GM12878 (cell line): Measurements from ENCODE around the gene SYMPK. TPM values are rescaled to one million over a fixed set of nuclear protein-coding genes. Genes with fewer than 3 reads are reported as not detected.

ENCODE experiments used
- ATAC-seq: fragments of 200-7000 bp; cut with Tn5 transposase; 3 replicates; pipeline ENCODE4 v1.9.1; 2020; ENCODE audit warnings: mild to moderate bottlenecking, moderate library complexity
- BruUV-seq: library from RNA; stranded (reverse); fragments of 400-500 nt; replicated peaks from 2 replicates; lab custom pipeline; 2021; lab: Mats Ljungman, UMichigan
- CTCF ChIA-PET: fragments of 300-600 bp; sonication (Branson Sonifier 250); formaldehyde crosslinking; extraction: SDS; loops from one replicate; lab custom pipeline; 2021; ENCODE audit warnings: inconsistent platforms; lab: Yijun Ruan, JAX
- POLR2A ChIA-PET: fragments of 350-600 bp; formaldehyde crosslinking; extraction: SDS; loops from one replicate; lab custom pipeline; 2021; ENCODE audit warnings: inconsistent platforms; lab: Charles Lee
- RAD21 ChIA-PET: fragments of 300-600 bp; sonication (Branson Sonifier 250); formaldehyde crosslinking; loops from one replicate; lab custom pipeline; 2023; ENCODE audit warnings: antibody characterized with exemption; ENCODE audit not compliant: unreplicated experiment; lab: Charles Lee
- SMC1A ChIA-PET: fragments of 300-600 bp; sonication (Branson Sonifier 250); formaldehyde crosslinking; loops from one replicate; lab custom pipeline; 2023; ENCODE audit not compliant: unreplicated experiment, uncharacterized antibody; lab: Charles Lee
- DNase-seq: peaks from one replicate; pipeline ENCODE4 v3.0.0-alpha.2; 2011; ENCODE audit warnings: low read depth, low spot score
- FAIRE-seq: peaks from 3 replicates; lab custom pipeline; 2011; peaks lifted over from hg19 to GRCh38; lab: Jason Lieb, UNC
- H2AFZ ChIP-seq: 2 replicates; pipeline ENCODE4 v1.6.0; 2011; ENCODE audit warnings: low read depth, low read length, control low read depth; ENCODE audit not compliant: control insufficient read depth
- H3K27ac ChIP-seq: 2 replicates; pipeline ENCODE4 v1.5.1; 2011; ENCODE audit warnings: control low read depth; ENCODE audit not compliant: control insufficient read depth, insufficient read depth
- H3K27me3 ChIP-seq, 2 experiments: replicated peaks in 1 of 2; 2 replicates each; pipeline versions ENCODE4 v1.6.0 to v1.6.1; 2011; ENCODE audit warnings: low read length in 1 of 2; ENCODE audit not compliant: control insufficient read depth in 2 of 2, insufficient read depth in 2 of 2
- H3K36me3 ChIP-seq, 2 experiments: 2 replicates each; pipeline ENCODE4 v1.5.1; 2011; ENCODE audit warnings: low read length in 1 of 2; ENCODE audit not compliant: control insufficient read depth in 2 of 2, insufficient read depth in 2 of 2
- H3K4me1 ChIP-seq: 2 replicates; pipeline ENCODE4 v1.6.1; 2011; ENCODE audit warnings: mild to moderate bottlenecking, low read length, moderate library complexity, mixed read lengths; ENCODE audit not compliant: control insufficient read depth, insufficient read depth
- H3K4me2 ChIP-seq: 2 replicates; pipeline ENCODE4 v1.6.0; 2011; ENCODE audit warnings: control low read depth; ENCODE audit not compliant: control insufficient read depth, insufficient read depth
- H3K4me3 ChIP-seq: fragments of 200-600 bp; sonication (generic); 2 replicates; pipeline ENCODE4 v1.5.1; 2016
- H3K79me2 ChIP-seq: 2 replicates; pipeline ENCODE4 v1.6.0; 2011; ENCODE audit warnings: low read length; ENCODE audit not compliant: control insufficient read depth, insufficient read depth
- H3K9ac ChIP-seq: 2 replicates; pipeline ENCODE4 v1.8.0; 2011; ENCODE audit warnings: low read length, control low read depth, mixed read lengths; ENCODE audit not compliant: control insufficient read depth, insufficient read depth
- H3K9me3 ChIP-seq: replicated peaks from 3 replicates; pipeline ENCODE4 v1.5.1; 2011; ENCODE audit warnings: mild to moderate bottlenecking, low read length; ENCODE audit not compliant: control insufficient read depth, insufficient read depth
- H4K20me1 ChIP-seq: 2 replicates; pipeline ENCODE4 v1.6.0; 2011; ENCODE audit not compliant: control insufficient read depth, insufficient read depth
- BCLAF1 ChIP-seq: fragments of 450-650 bp; IDR thresholded peaks from 2 replicates; pipeline ENCODE4 v1.6.1; 2017; ENCODE audit warnings: antibody characterized with exemption, mild to moderate bottlenecking, moderate library complexity
- PBX3 ChIP-seq: IDR thresholded peaks from 2 replicates; pipeline ENCODE4 v1.6.1; 2011; ENCODE audit warnings: mild to moderate bottlenecking, low read depth, low read length, moderate library complexity; ENCODE audit not compliant: insufficient replicate concordance
- SMC3 ChIP-seq: IDR thresholded peaks from 2 replicates; pipeline ENCODE4 v1.6.1; 2011; ENCODE audit warnings: low read length, improper control_type of control experiment, borderline replicate concordance
- ZBTB4 ChIP-seq: fragments of 450-650 bp; formaldehyde crosslinking; IDR thresholded peaks from 2 replicates; pipeline ENCODE4 v1.4.0; 2022; ENCODE audit warnings: mild to moderate bottlenecking, moderate library complexity
- WGBS: methylation state at CpG from one replicate; pipeline ENCODE4 v1.1.6; 2016; ENCODE audit warnings: low lambda C conversion rate; ENCODE audit not compliant: insufficient replicate concordance, insufficient coverage; ENCODE audit errors: missing lambda C conversion rate; 5-methylcytosine and 5-hydroxymethylcytosine counted together
- in situ Hi-C: fragments of 300-500 bp; cut with MboI; formaldehyde crosslinking; loops from 9 replicates; pipeline ENCODE4 v1.14.3; 2018; ENCODE audit warnings: mixed read lengths
- intact Hi-C: fragments of 100-400 bp; cut with micrococcal nuclease; formaldehyde crosslinking; loops from one replicate; pipeline ENCODE4 v1.14.2; 2022; ENCODE audit not compliant: unreplicated experiment
- polyA plus RNA-seq, 11 experiments: library from polyadenylated mRNA; depleted of rRNA in 4 of 11; unstranded in 6 of 11; stranded (reverse) in 5 of 11; fragments of >200 nt; fragmentation: Nextera tagmentation in 4 of 11; fragmentation: Illumina TruSeq in 1 of 11; extraction: Ambion mirVana in 4 of 11; extraction: Trizol in 1 of 11; gene quantifications; 1 replicate in 1 of 11; 2 replicates in 10 of 11; pipeline versions ENCODE4 v1.2.1 to v1.2.3, GENCODE V29; 2011 to 2016; ENCODE audit warnings: inconsistent platforms in 2 of 11, missing spikeins in 2 of 11, low read depth in 1 of 11
- total RNA-seq, 4 experiments: library from RNA; depleted of rRNA in 3 of 4; stranded (reverse); fragments of >200 nt in 3 of 4; fragmentation: Illumina TruSeq in 1 of 4; extraction: Trizol in 1 of 4; gene quantifications; 2 replicates each; pipeline versions ENCODE4 v1.2.1 to v1.2.3, GENCODE V29; 2013 to 2021
- TF ChIP-seq, protein P1 (sequence below): IDR thresholded peaks from 2 replicates; pipeline ENCODE4 v1.6.1; 2012; ENCODE audit warnings: low read depth, low read length, improper control_type of control experiment
- TF ChIP-seq, protein P2 (sequence below): fragments of 450-650 bp; IDR thresholded peaks from 2 replicates; pipeline ENCODE4 v1.6.1; 2014; ENCODE audit warnings: mild to moderate bottlenecking
- TF ChIP-seq, protein P3 (sequence below): fragments of 450-650 bp; IDR thresholded peaks from 2 replicates; pipeline ENCODE4 v1.6.1; 2017; ENCODE audit warnings: borderline replicate concordance

The SYMPK gene
- total and polyA plus RNA-seq, 10 of the 15 experiments (the other 5 are each of a cell fraction or from before 2014, with no cell fraction given) = 0.49 to 109 (median 42.5) TPM

GRCh38 chr19:45804959-45805230, 58.1 kb downstream of the SYMPK start:
- no peaks in the 10 kb centered on the region for H3K36me3 ChIP-seq
- ATAC-seq = no peak
- no peak overlapping the region for H3K27ac ChIP-seq
- ChIA-PET CTCF (interaction anchor here (1.2 kb wide), 1 partner anchor 34 kb away, joined by 5 read pairs; no protein-coding TSS in a partner anchor), SMC1A (no interaction called here), POLR2A (no interaction called here)
- no peaks in the 10 kb centered on the region for H3K27me3 ChIP-seq
- intact Hi-C loops (no loop called here), in situ Hi-C loops (no loop called here)
- BruUV-seq = no TSS peak
- no peaks in the 10 kb centered on the region for H3K9me3 ChIP-seq
- no peak for DNase-seq
- peaks cover 10% of the 10 kb centered on the region for H3K4me1 ChIP-seq
- 79% methylated on average over 8 of the region's 8 CpGs for WGBS
- no peak overlapping the region for H2AFZ ChIP-seq
- H3K79me2 ChIP-seq = no peaks in the 10 kb centered on the region
- TF ChIP-seq, protein P1, sequence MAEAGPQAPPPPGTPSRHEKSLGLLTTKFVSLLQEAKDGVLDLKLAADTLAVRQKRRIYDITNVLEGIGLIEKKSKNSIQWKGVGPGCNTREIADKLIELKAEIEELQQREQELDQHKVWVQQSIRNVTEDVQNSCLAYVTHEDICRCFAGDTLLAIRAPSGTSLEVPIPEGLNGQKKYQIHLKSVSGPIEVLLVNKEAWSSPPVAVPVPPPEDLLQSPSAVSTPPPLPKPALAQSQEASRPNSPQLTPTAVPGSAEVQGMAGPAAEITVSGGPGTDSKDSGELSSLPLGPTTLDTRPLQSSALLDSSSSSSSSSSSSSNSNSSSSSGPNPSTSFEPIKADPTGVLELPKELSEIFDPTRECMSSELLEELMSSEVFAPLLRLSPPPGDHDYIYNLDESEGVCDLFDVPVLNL = no peak
- TF ChIP-seq, protein P2, sequence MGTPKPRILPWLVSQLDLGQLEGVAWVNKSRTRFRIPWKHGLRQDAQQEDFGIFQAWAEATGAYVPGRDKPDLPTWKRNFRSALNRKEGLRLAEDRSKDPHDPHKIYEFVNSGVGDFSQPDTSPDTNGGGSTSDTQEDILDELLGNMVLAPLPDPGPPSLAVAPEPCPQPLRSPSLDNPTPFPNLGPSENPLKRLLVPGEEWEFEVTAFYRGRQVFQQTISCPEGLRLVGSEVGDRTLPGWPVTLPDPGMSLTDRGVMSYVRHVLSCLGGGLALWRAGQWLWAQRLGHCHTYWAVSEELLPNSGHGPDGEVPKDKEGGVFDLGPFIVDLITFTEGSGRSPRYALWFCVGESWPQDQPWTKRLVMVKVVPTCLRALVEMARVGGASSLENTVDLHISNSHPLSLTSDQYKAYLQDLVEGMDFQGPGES = no peak
- TF ChIP-seq SMC3 (no peak), PBX3 (no peak), BCLAF1 (no peak), ZBTB4 (no peak)
- TF ChIP-seq, protein P3, sequence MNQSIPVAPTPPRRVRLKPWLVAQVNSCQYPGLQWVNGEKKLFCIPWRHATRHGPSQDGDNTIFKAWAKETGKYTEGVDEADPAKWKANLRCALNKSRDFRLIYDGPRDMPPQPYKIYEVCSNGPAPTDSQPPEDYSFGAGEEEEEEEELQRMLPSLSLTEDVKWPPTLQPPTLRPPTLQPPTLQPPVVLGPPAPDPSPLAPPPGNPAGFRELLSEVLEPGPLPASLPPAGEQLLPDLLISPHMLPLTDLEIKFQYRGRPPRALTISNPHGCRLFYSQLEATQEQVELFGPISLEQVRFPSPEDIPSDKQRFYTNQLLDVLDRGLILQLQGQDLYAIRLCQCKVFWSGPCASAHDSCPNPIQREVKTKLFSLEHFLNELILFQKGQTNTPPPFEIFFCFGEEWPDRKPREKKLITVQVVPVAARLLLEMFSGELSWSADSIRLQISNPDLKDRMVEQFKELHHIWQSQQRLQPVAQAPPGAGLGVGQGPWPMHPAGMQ = no peak
- TF ChIP-seq, all 136 proteins: peak for 0
- H3K4me3 ChIP-seq = no peak overlapping the region
- no peak overlapping the region for H3K4me2 ChIP-seq
- RAD21 ChIA-PET = no interaction called here
- H3K9ac ChIP-seq = no peak overlapping the region
- FAIRE-seq = no peak
- H4K20me1 ChIP-seq = no peaks in the 10 kb centered on the region
